Smooth muscle cell (in vitro differentiated cells): Measurements from ENCODE around the gene HDAC4. TPM values are rescaled to one million over a fixed set of nuclear protein-coding genes. Genes with fewer than 3 reads are reported as not detected.

Experiments used
- DNase-seq: peaks from one replicate; lab custom pipeline; 2025; ENCODE audit not compliant: unreplicated experiment; lab: John Stamatoyannopoulos, UW
- H2AFZ ChIP-seq: fragments of 200-600 bp; sonication (generic); 2 replicates; pipeline ENCODE4 v1.6.0; 2016; ENCODE audit warnings: antibody characterized with exemption, low read depth, mild to moderate bottlenecking
- H3F3A ChIP-seq: fragments of 200-600 bp; sonication (generic); 2 replicates; pipeline ENCODE4 v1.6.0; 2017; ENCODE audit warnings: antibody characterized with exemption, low read depth
- H3K27ac ChIP-seq: fragments of 200-600 bp; sonication (generic); 2 replicates; pipeline ENCODE4 v1.5.1; 2016; ENCODE audit warnings: low read depth, mild to moderate bottlenecking
- H3K27me3 ChIP-seq: fragments of 200-600 bp; sonication (generic); 2 replicates; pipeline ENCODE4 v1.6.1; 2016; ENCODE audit warnings: low read depth, mild to moderate bottlenecking
- H3K36me3 ChIP-seq: fragments of 200-600 bp; sonication (generic); 2 replicates; pipeline ENCODE4 v1.5.1; 2016; ENCODE audit warnings: low read depth
- H3K4me1 ChIP-seq: fragments of 200-600 bp; sonication (generic); 2 replicates; pipeline ENCODE4 v1.5.1; 2016; ENCODE audit warnings: low read depth
- H3K4me2 ChIP-seq: fragments of 200-600 bp; sonication (generic); 2 replicates; pipeline ENCODE4 v1.6.0; 2016; ENCODE audit warnings: mild to moderate bottlenecking
- H3K4me3 ChIP-seq: fragments of 200-600 bp; sonication (generic); 2 replicates; pipeline ENCODE4 v1.5.1; 2016; ENCODE audit warnings: mild to moderate bottlenecking
- H3K79me2 ChIP-seq: fragments of 200-600 bp; sonication (generic); 2 replicates; pipeline ENCODE4 v1.6.0; 2016; ENCODE audit warnings: low read depth, mild to moderate bottlenecking
- H3K9ac ChIP-seq: fragments of 200-600 bp; sonication (generic); 2 replicates; pipeline ENCODE4 v1.6.0; 2016; ENCODE audit warnings: low read depth
- H3K9me3 ChIP-seq: fragments of 200-600 bp; sonication (generic); replicated peaks from 2 replicates; pipeline ENCODE4 v1.5.1; 2016; ENCODE audit warnings: low read depth
- H4K20me1 ChIP-seq: fragments of 200-600 bp; sonication (generic); 2 replicates; pipeline ENCODE4 v1.6.0; 2016; ENCODE audit warnings: low read depth
- WGBS: methylation state at CpG from one replicate; pipeline ENCODE4 v1.1.7; 2016; ENCODE audit warnings: low lambda C conversion rate; 5-methylcytosine and 5-hydroxymethylcytosine counted together
- polyA plus RNA-seq: library from polyadenylated mRNA; unstranded; fragments of >200 nt; fragmentation: Nextera tagmentation; extraction: Ambion mirVana; gene quantifications from 2 replicates; pipeline ENCODE4 v1.2.1, GENCODE V29; 2016
- total RNA-seq: library from RNA; depleted of rRNA; stranded (reverse); fragments of >200 nt; gene quantifications from 2 replicates; pipeline ENCODE4 v1.2.3, GENCODE V29; 2014
- TF ChIP-seq, protein P1 (sequence below): fragments of 200-600 bp; sonication (generic); IDR thresholded peaks from 2 replicates; pipeline ENCODE4 v1.5.1; 2017; ENCODE audit warnings: borderline replicate concordance, mild to moderate bottlenecking, antibody characterized with exemption; ENCODE audit not compliant: insufficient read depth, poor library complexity, severe bottlenecking

The HDAC4 gene
- total and polyA plus RNA-seq, 2 experiments from 2014 or later, result 6.2 to 35.7 TPM

DNA sequence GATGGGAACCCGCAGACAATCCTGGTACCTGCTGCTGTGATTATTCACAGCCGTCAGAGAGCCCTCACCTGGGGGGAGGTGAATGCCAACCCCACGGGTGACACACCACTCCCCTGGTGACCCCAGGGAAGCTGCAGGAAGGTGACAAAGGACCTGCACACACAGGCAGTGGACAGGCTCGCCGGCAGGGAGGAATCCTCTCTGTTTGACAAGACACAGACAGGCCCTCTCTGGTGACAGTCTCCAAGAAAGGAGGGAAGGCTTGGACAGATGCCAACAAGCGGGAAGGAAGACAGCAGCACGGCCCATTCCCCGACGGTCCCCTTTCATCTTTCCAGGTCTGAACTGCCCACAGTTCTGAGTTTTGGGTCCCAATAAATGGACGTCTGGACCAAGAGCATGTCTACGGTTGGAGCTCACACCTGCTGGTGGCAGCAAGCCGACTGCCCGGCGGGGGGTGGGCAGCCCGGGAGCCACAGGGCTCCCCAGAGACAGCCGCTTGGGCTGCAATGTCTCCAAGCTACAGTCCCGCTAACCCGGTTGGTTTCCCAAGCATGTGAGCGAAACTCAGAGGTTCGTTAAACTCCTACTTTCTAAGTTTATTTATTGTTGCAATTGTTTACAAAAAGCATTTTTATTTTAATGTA is 31.8 kb downstream of the HDAC4 start:
- TF ChIP-seq, protein P1, sequence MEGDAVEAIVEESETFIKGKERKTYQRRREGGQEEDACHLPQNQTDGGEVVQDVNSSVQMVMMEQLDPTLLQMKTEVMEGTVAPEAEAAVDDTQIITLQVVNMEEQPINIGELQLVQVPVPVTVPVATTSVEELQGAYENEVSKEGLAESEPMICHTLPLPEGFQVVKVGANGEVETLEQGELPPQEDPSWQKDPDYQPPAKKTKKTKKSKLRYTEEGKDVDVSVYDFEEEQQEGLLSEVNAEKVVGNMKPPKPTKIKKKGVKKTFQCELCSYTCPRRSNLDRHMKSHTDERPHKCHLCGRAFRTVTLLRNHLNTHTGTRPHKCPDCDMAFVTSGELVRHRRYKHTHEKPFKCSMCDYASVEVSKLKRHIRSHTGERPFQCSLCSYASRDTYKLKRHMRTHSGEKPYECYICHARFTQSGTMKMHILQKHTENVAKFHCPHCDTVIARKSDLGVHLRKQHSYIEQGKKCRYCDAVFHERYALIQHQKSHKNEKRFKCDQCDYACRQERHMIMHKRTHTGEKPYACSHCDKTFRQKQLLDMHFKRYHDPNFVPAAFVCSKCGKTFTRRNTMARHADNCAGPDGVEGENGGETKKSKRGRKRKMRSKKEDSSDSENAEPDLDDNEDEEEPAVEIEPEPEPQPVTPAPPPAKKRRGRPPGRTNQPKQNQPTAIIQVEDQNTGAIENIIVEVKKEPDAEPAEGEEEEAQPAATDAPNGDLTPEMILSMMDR, result no peak
- Histone ChIP-seq H3K36me3 (no peaks in the 10 kb centered on the region), H4K20me1 (peaks cover 96% of the 10 kb centered on the region), H3K79me2 (peaks cover 26% of the 10 kb centered on the region), H3K4me1 (no peaks in the 10 kb centered on the region), H2AFZ (no peak overlapping the region), H3K9ac (no peak overlapping the region), H3F3A (no peaks in the 10 kb centered on the region), H3K9me3 (no peaks in the 10 kb centered on the region), H3K27me3 (no peaks in the 10 kb centered on the region), H3K27ac (no peak overlapping the region), H3K4me2 (no peak overlapping the region), H3K4me3 (no peak overlapping the region)
- 85% methylated on average over 20 of the region's 20 CpGs for WGBS
- DNase-seq, result no peak

GRCh38 chr2:239368321-239368720 is 32.5 kb downstream of the HDAC4 start:
- no peaks in the 10 kb centered on the region for H3K9me3 ChIP-seq
- no peak overlapping the region for H3K4me3 ChIP-seq
- no peaks in the 10 kb centered on the region for H3K4me1 ChIP-seq
- no peak overlapping the region for H3K27ac ChIP-seq
- no peaks in the 10 kb centered on the region for H3F3A ChIP-seq
- DNase-seq, result no peak
- no peaks in the 10 kb centered on the region for H3K27me3 ChIP-seq
- H3K4me2 ChIP-seq, result no peak overlapping the region
- TF ChIP-seq, protein P1, result no peak
- no peaks in the 10 kb centered on the region for H3K36me3 ChIP-seq
- 95% methylated on average over 9 of the region's 9 CpGs for WGBS
- H4K20me1 ChIP-seq, result peaks cover 96% of the 10 kb centered on the region
- no peak overlapping the region for H3K9ac ChIP-seq
- no peak overlapping the region for H2AFZ ChIP-seq
- H3K79me2 ChIP-seq, result peaks cover 28% of the 10 kb centered on the region

GRCh38 chr2:239366740-239367139 is 34.1 kb downstream of the HDAC4 start:
- H3K9ac ChIP-seq, result no peak overlapping the region
- no peaks in the 10 kb centered on the region for H3K36me3 ChIP-seq
- H3K27ac ChIP-seq, result no peak overlapping the region
- H4K20me1 ChIP-seq, result peaks cover 96% of the 10 kb centered on the region
- H3F3A ChIP-seq, result no peaks in the 10 kb centered on the region
- 97% methylated on average over 12 of the region's 12 CpGs for WGBS
- H3K4me3 ChIP-seq, result no peak overlapping the region
- H2AFZ ChIP-seq, result no peak overlapping the region
- TF ChIP-seq, protein P1, result no peak
- no peaks in the 10 kb centered on the region for H3K27me3 ChIP-seq
- no peaks in the 10 kb centered on the region for H3K9me3 ChIP-seq
- H3K4me2 ChIP-seq, result no peak overlapping the region
- no peaks in the 10 kb centered on the region for H3K4me1 ChIP-seq
- peaks cover 40% of the 10 kb centered on the region for H3K79me2 ChIP-seq
- DNase-seq, result no peak
